HepG2 (cell line): ENCODE measurements around the gene KRTAP1-1. TPM values are rescaled to one million over a fixed set of nuclear protein-coding genes. Genes with fewer than 3 reads are reported as not detected.

Source experiments
- STAG1 ChIP-seq: sonication (generic); formaldehyde crosslinking; IDR thresholded peaks from 2 replicates; pipeline ENCODE4 v1.4.0; 2020; ENCODE audit warnings: missing genetic modification reagents
- ZFYVE20 ChIP-seq: sonication (generic); formaldehyde crosslinking; IDR thresholded peaks from 2 replicates; pipeline ENCODE4 v1.8.0; 2023; ENCODE audit warnings: low read depth, mild to moderate bottlenecking, moderate library complexity, missing genetic modification reagents, borderline replicate concordance
- polyA plus RNA-seq, 8 experiments: library from polyadenylated mRNA; depleted of rRNA in 3 of 8; stranded (reverse) in 7 of 8; unstranded in 1 of 8; fragments of >200 nt; fragmentation: Illumina TruSeq in 4 of 8; extraction: Trizol in 4 of 8; gene quantifications; 2 replicates each; pipeline versions ENCODE4 v1.2.1 to v1.2.3, GENCODE V29; 2011 to 2016; ENCODE audit warnings: low read depth in 4 of 8, missing spikeins in 1 of 8, mixed read lengths in 1 of 8; ENCODE audit not compliant: insufficient read depth in 1 of 8
- total RNA-seq, 5 experiments: library from RNA; depleted of rRNA; stranded (reverse); fragments of >200 nt; fragmentation: Illumina TruSeq; extraction: Trizol; gene quantifications; 2 replicates each; pipeline ENCODE4 v1.2.3, GENCODE V29; 2016; ENCODE audit warnings: low read depth in 1 of 5
- TF ChIP-seq, protein P1 (sequence below): sonication (generic); formaldehyde crosslinking; IDR thresholded peaks from one replicate; pipeline ENCODE4 v1.5.1; 2020; ENCODE audit warnings: mild to moderate bottlenecking, missing genetic modification reagents; ENCODE audit errors: not compliant biosample characterization
- TF ChIP-seq, protein P2 (sequence below): sonication (generic); formaldehyde crosslinking; IDR thresholded peaks from 2 replicates; pipeline ENCODE4 v1.5.1; 2020; ENCODE audit warnings: missing genetic modification reagents, mild to moderate bottlenecking, borderline replicate concordance

KRTAP1-1 gene
- total and polyA plus RNA-seq, 2 of the 13 experiments (the other 11 are each of a cell fraction or from before 2014, with no cell fraction given) = not detected

DNA sequence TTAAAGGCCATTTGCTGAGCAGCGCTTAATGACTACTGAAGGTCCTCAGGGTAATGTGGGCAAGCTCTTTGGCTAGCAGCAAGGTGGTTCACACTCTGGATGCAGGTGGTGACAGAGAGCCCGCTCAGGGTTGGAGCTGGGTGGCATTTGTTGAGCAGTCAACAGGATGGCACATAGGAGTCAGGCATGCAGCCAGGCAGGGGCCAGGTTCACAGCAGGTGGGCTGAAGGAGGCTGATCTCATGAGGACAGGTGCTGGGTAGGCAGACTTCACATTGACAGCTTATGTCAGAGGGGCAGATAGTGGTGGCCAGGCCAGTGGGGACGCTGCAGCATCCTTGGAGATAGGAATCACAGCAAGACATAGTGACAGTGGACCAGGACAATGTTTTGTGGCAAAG is 36.9 kb downstream of the KRTAP1-1 start (continued):
- TF ChIP-seq ZFYVE20 (no peak), STAG1 (no peak)
- TF ChIP-seq, protein P1, sequence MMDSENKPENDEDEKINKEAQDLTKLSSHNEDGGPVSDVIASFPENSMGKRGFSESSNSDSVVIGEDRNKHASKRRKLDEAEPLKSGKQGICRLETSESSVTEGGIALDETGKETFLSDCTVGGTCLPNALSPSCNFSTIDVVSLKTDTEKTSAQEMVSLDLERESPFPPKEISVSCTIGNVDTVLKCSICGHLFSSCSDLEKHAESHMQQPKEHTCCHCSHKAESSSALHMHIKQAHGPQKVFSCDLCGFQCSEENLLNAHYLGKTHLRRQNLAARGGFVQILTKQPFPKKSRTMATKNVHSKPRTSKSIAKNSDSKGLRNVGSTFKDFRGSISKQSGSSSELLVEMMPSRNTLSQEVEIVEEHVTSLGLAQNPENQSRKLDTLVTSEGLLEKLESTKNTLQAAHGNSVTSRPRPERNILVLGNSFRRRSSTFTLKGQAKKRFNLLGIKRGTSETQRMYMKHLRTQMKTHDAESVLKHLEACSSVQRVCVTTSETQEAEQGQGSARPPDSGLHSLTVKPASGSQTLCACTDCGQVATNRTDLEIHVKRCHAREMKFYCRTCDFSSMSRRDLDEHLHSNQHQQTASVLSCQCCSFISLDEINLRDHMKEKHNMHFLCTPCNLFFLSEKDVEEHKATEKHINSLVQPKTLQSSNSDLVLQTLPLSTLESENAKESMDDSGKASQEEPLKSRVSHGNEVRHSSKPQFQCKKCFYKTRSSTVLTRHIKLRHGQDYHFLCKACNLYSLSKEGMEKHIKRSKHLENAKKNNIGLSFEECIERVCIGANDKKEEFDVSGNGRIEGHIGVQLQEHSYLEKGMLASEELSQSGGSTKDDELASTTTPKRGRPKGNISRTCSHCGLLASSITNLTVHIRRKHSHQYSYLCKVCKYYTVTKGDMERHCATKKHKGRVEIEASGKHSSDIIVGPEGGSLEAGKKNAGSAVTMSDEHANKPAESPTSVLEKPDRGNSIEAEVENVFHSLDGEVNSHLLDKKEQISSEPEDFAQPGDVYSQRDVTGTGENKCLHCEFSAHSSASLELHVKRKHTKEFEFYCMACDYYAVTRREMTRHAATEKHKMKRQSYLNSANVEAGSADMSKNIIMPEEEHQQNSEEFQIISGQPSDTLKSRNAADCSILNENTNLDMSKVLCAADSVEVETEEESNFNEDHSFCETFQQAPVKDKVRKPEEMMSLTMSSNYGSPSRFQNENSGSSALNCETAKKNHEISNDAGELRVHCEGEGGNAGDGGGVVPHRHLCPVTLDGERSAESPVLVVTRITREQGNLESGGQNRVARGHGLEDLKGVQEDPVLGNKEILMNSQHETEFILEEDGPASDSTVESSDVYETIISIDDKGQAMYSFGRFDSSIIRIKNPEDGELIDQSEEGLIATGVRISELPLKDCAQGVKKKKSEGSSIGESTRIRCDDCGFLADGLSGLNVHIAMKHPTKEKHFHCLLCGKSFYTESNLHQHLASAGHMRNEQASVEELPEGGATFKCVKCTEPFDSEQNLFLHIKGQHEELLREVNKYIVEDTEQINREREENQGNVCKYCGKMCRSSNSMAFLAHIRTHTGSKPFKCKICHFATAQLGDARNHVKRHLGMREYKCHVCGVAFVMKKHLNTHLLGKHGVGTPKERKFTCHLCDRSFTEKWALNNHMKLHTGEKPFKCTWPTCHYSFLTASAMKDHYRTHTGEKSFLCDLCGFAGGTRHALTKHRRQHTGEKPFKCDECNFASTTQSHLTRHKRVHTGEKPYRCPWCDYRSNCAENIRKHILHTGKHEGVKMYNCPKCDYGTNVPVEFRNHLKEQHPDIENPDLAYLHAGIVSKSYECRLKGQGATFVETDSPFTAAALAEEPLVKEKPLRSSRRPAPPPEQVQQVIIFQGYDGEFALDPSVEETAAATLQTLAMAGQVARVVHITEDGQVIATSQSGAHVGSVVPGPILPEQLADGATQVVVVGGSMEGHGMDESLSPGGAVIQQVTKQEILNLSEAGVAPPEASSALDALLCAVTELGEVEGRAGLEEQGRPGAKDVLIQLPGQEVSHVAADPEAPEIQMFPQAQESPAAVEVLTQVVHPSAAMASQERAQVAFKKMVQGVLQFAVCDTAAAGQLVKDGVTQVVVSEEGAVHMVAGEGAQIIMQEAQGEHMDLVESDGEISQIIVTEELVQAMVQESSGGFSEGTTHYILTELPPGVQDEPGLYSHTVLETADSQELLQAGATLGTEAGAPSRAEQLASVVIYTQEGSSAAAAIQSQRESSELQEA = no peak
- TF ChIP-seq, protein P2, sequence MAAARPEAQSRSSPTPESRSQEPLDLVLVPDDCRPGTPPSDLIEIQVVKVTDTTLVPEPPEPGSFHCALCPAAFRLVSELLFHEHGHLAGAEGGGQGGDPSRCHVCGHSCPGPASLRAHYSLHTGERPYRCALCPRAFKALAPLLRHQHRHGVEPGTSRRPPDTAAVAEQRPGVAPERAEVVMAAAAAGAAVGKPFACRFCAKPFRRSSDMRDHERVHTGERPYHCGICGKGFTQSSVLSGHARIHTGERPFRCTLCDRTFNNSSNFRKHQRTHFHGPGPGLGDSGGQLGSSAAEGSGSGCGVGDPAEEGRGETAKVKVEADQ (CRISPR knock-in tag) = peak; percentile 48; the same call in 1 of the 2 replicates
